HEK293T (cell line): ENCODE measurements around the gene ZMIZ2.
"Not testable (repeated sequence)": the region's sequence is repeated elsewhere in the genome, so short reads cannot be mapped to it uniquely, and the experiment has no call there.

ENCODE experiments used
- CTCF ChIA-PET: fragments of 350-600 bp; formaldehyde crosslinking; extraction: SDS; loops from one replicate; lab custom pipeline; 2021; ENCODE audit warnings: antibody characterized with exemption, inconsistent platforms; lab: Yijun Ruan, JAX
- POLR2A ChIA-PET: fragments of 350-600 bp; formaldehyde crosslinking; extraction: SDS; loops from one replicate; lab custom pipeline; 2020; ENCODE audit warnings: antibody characterized with exemption, inconsistent platforms; lab: Yijun Ruan, JAX
- DNase-seq: peaks from one replicate; pipeline ENCODE4 v3.0.0; 2012; ENCODE audit warnings: mixed read lengths; ENCODE audit errors: extremely low spot score
- ARNT ChIP-seq: fragments of 450-650 bp; IDR thresholded peaks from 2 replicates; pipeline ENCODE4 v1.6.1; 2017; ENCODE audit warnings: mild to moderate bottlenecking
- BHLHE40 ChIP-seq: fragments of 450-650 bp; IDR thresholded peaks from 2 replicates; pipeline ENCODE4 v1.6.1; 2016; ENCODE audit warnings: mild to moderate bottlenecking, moderate library complexity, borderline replicate concordance
- CTBP1 ChIP-seq: fragments of 450-650 bp; IDR thresholded peaks from 2 replicates; pipeline ENCODE4 v1.6.1; 2016; ENCODE audit warnings: borderline replicate concordance
- ELF4 ChIP-seq: fragments of 450-650 bp; IDR thresholded peaks from 2 replicates; pipeline ENCODE4 v1.6.1; 2017; ENCODE audit warnings: antibody characterized with exemption
- FOXA1 ChIP-seq: fragments of 450-650 bp; IDR thresholded peaks from 2 replicates; pipeline ENCODE4 v1.6.1; 2016; ENCODE audit warnings: mild to moderate bottlenecking
- FOXK2 ChIP-seq: fragments of 450-650 bp; IDR thresholded peaks from 2 replicates; pipeline ENCODE4 v1.6.1; 2016; ENCODE audit warnings: mild to moderate bottlenecking
- FOXM1 ChIP-seq: fragments of 450-650 bp; IDR thresholded peaks from 2 replicates; pipeline ENCODE4 v1.6.1; 2017; ENCODE audit warnings: mild to moderate bottlenecking, borderline replicate concordance
- HDGF ChIP-seq: fragments of 450-650 bp; IDR thresholded peaks from 2 replicates; pipeline ENCODE4 v1.6.1; 2017; ENCODE audit warnings: antibody characterized with exemption, borderline replicate concordance
- L3MBTL2 ChIP-seq: fragments of 450-650 bp; conservative IDR thresholded peaks from 2 replicates; pipeline ENCODE4 v1.6.1; 2016; ENCODE audit warnings: mild to moderate bottlenecking
- LEF1 ChIP-seq: fragments of 450-650 bp; IDR thresholded peaks from 2 replicates; pipeline ENCODE4 v1.6.1; 2017; ENCODE audit warnings: mild to moderate bottlenecking, borderline replicate concordance
- NFRKB ChIP-seq: fragments of 450-650 bp; IDR thresholded peaks from 2 replicates; pipeline ENCODE4 v1.6.1; 2016; ENCODE audit warnings: mild to moderate bottlenecking, moderate library complexity
- SP1 ChIP-seq: fragments of 450-650 bp; IDR thresholded peaks from 2 replicates; pipeline ENCODE4 v1.6.1; 2017
- SUZ12 ChIP-seq: fragments of 450-650 bp; IDR thresholded peaks from 2 replicates; pipeline ENCODE4 v1.6.1; 2016; ENCODE audit warnings: mild to moderate bottlenecking
- TARDBP ChIP-seq: fragments of 450-650 bp; IDR thresholded peaks from 2 replicates; pipeline ENCODE4 v1.6.1; 2016
- TF ChIP-seq, protein P1 (sequence below): fragments of 450-650 bp; IDR thresholded peaks from 2 replicates; pipeline ENCODE4 v1.6.1; 2016

Gene ZMIZ2

DNA sequence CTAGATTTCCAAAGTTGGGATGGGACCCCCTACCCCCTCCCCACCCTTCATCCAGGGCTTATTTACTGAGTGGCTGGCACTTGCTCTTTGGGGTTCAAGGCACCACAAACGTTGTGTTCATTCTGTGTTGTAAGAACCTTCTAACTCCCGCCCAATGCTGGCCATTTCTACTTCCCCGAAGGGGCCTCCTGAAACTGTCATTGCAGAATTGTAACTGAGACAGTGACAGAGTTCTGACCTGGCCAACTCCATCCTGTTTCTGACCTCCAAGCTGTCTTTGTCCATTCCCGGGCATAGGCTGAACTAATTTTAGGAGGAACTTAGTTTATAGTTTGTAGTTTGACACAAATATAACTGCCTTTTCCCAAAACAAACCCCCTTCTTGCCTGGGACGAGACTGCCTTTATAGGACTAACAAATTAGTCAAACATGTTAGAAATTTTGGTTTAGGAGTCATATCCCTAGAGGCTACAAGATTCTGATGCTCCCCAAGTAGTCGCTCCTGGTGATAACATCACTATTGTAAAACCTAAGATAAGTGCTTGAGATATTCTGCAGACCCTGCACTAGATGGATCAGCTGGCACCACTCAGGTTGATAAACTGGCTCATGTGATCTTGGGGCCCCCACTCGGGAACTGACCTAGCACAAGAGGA, 34.8 kb upstream of the ZMIZ2 start:
- ChIA-PET POLR2A (no interaction called here), CTCF (no interaction called here)
- no peak for DNase-seq
- TF ChIP-seq ELF4 (no peak), NFRKB (no peak), TARDBP (no peak), FOXK2 (no peak)

DNA sequence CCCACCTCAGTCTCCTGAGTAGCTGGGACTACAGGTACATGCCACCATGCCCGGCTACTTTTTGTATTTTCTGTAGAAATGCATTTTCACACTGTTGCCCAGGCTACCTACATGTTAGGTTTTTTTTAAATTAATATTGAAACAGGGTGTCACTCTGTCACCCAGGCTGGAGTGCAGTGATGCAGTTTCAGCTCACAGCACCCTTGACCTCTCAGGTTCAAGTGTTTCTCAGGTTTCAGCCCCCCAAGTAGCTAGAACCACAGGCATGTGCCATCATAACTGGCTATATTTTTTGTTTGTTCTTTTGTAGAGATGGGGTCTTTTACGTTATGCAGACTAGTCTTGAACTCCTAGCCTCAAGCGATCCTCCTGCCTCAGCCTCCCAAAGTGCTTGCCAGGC, 32.4 kb upstream of the ZMIZ2 start:
- DNase-seq, result no peak
- CTCF ChIA-PET, result no interaction called here
- TF ChIP-seq ELF4 (no peak), LEF1 (no peak), SUZ12 (no peak), HDGF (no peak), FOXK2 (no peak), NFRKB (no peak), BHLHE40 (no peak)
- TF ChIP-seq, protein P1, sequence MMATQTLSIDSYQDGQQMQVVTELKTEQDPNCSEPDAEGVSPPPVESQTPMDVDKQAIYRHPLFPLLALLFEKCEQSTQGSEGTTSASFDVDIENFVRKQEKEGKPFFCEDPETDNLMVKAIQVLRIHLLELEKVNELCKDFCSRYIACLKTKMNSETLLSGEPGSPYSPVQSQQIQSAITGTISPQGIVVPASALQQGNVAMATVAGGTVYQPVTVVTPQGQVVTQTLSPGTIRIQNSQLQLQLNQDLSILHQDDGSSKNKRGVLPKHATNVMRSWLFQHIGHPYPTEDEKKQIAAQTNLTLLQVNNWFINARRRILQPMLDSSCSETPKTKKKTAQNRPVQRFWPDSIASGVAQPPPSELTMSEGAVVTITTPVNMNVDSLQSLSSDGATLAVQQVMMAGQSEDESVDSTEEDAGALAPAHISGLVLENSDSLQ, result no peak
- POLR2A ChIA-PET, result no interaction called here

DNA sequence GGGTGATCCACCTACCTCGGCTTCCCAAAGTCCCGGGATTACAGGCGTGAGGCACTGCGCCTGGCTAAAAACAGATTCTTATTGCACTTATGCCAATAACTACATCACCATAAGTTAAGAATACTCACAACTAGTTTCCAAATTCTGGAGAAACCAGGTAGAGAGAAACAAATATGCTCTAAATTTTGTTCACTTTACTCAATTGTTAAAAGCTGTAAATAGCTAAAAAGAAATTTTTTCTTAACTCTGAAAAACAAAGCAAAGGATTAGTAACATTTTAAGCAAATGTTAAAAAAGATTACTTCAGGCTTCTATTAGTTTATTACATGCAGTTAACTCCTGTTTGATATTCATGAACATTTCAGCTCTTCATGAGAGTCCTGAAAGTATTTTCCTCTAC, 28.3 kb upstream of the ZMIZ2 start:
- ChIA-PET CTCF (no interaction called here), POLR2A (no interaction called here)
- no peak for DNase-seq
- TF ChIP-seq FOXK2 (no peak), CTBP1 (no peak), ELF4 (no peak), FOXM1 (no peak), LEF1 (no peak), BHLHE40 (no peak), TARDBP (no peak), SUZ12 (no peak), FOXA1 (no peak), ARNT (no peak), L3MBTL2 (no peak)
- TF ChIP-seq, protein P1, result no peak

DNA sequence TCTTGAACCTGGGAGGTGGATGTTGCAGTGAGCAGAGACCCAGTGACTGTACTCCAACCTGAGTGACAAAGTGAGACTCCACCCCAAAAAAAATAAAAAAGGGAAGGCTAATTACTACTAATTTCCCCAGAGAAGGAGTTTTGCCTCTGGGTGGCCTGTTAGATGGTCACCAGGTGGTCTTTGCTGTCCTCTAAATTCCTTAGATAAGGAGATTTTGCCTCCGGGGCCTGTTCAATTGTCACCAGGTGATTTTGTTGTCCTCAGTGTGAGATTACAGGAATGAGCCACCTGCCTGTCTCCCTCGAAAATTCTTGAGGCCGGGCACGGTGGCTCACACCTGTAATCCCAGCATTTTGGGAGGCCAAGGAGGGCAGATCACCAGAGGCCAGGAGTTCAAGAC, 24.4 kb upstream of the ZMIZ2 start:
- ChIA-PET CTCF (no interaction called here), POLR2A (no interaction called here)
- no peak for DNase-seq
- TF ChIP-seq TARDBP (no peak), BHLHE40 (no peak), LEF1 (no peak), SUZ12 (no peak), HDGF (no peak), FOXM1 (no peak)

DNA sequence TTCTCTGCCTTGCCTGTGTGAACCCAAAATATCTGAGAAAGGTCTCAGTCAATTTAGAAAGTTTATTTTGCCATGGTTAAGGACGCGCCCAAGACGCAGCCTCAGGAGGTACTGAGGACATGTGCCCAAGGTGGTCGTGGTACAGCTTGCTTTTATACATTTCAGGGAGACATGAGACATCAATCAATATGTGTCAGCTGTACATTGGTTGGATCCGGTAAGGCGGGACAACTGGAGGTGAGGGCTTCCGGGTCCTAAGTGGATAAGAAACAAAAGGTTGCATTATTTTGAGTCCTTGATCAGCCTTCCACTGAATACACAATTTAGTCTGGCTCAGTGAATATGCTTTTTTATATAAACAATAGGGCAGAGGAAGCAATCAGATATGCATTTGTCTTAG, 22.4 kb upstream of the ZMIZ2 start:
- CTCF ChIA-PET, POLR2A ChIA-PET, DNase-seq: not testable (repeated sequence)
- TF ChIP-seq, protein P1, result peak; percentile 93

DNA sequence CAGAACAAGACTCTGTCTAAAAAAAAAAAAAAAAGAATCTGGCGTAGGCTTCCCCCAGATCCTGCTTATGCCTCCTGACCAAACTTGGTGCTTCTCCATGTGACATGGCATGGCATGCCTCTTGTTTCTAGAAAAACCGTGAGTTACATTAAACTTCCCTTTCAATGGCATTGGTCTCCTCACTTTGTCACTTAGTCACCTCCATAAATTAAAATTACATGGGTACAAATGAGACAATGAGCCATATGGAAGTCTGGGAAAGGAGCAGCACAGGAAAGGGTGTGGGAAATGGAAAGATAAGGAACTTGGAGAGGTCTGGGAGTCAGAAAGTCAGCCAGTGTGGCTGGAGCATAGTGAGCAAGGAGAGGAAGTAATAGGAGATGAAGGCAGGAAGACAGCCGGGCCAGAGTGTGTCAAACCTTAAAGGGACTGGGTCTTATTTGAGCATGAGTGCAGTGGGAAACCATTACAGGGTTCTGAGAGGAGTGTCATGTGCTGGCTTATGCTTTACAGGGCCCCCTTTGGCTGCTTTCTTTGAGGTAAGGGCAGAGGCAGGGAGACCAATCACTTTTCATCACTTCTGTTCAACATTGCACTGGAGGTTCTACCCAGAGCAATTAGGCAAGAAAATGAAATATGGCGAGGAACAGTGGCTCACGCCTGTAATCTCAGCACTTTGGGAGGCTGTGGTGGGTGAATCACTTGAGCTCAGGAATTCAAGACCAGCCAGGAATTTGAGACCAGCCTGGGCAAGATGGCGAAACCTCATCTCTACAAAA, 21.3 kb upstream of the ZMIZ2 start:
- POLR2A ChIA-PET, result no interaction called here
- CTCF ChIA-PET, result interaction anchor here (0.6 kb wide), 1 partner anchor 614 kb away, joined by 3 read pairs; no protein-coding TSS in a partner anchor
- peak; percentile 4 for DNase-seq
- TF ChIP-seq HDGF, result no peak
- TF ChIP-seq BHLHE40, result no peak
- no peak for TF ChIP-seq ELF4
- TF ChIP-seq TARDBP, result no peak
- TF ChIP-seq LEF1, result no peak
- TF ChIP-seq, protein P1, result no peak
- no peak for TF ChIP-seq CTBP1
- no peak for TF ChIP-seq L3MBTL2
- TF ChIP-seq FOXA1, result no peak
- no peak for TF ChIP-seq SP1
- no peak for TF ChIP-seq FOXM1
